A204.1 (cell line): ENCODE results near the gene XRN2.

Experiments
- FAIRE-seq: peaks from 2 replicates; lab custom pipeline; 2012; peaks lifted over from hg19 to GRCh38; lab: Jason Lieb, UNC

The XRN2 gene

GRCh38 chr20:21303061-21303871, at the start of gene XRN2:
XRN2 (plus strand) TSS chr20:21303331; CDS start chr20:21303399, 68 bp downstream.
- no peak for FAIRE-seq

GRCh38 chr20:21257192-21257591, 45.9 kb upstream of the XRN2 start:
- FAIRE-seq: no peak

- no peak for FAIRE-seq
These were observed 44.7 kb upstream of the XRN2 start for GRCh38 chr20:21258411-21258810.

GRCh38 chr20:21259346-21259745, 43.8 kb upstream of the XRN2 start:
- FAIRE-seq: no peak

GRCh38 chr20:21262812-21263211, 40.3 kb upstream of the XRN2 start:
- FAIRE-seq: no peak

- no peak for FAIRE-seq
These were observed 37.6 kb upstream of the XRN2 start for GRCh38 chr20:21265261-21266190.

- FAIRE-seq: no peak
These were observed 37.0 kb upstream of the XRN2 start for GRCh38 chr20:21266191-21266536.

- no peak for FAIRE-seq
These were observed 33.4 kb upstream of the XRN2 start for GRCh38 chr20:21269772-21270171.

- FAIRE-seq: no peak
These were observed 32.3 kb upstream of the XRN2 start for GRCh38 chr20:21270806-21271205.

- FAIRE-seq: no peak
These were observed 30.9 kb upstream of the XRN2 start for GRCh38 chr20:21272279-21272678.

- FAIRE-seq: no peak
These were observed 30.5 kb upstream of the XRN2 start for GRCh38 chr20:21272679-21273078.

GRCh38 chr20:21273755-21274386, 29.3 kb upstream of the XRN2 start:
- FAIRE-seq: no peak

GRCh38 chr20:21278829-21279228, 24.3 kb upstream of the XRN2 start:
- FAIRE-seq: no peak

- no peak for FAIRE-seq
These were observed 23.2 kb upstream of the XRN2 start for GRCh38 chr20:21279706-21280521.

GRCh38 chr20:21280522-21281016, 22.6 kb upstream of the XRN2 start:
- no peak for FAIRE-seq

- FAIRE-seq: no peak
These were observed 16.4 kb upstream of the XRN2 start for GRCh38 chr20:21286775-21287174.

- no peak for FAIRE-seq
These were observed 14.4 kb upstream of the XRN2 start for GRCh38 chr20:21288587-21289370.

- no peak for FAIRE-seq
These were observed 13.5 kb upstream of the XRN2 start for GRCh38 chr20:21289651-21290050.

GRCh38 chr20:21291026-21291425, 12.1 kb upstream of the XRN2 start:
- no peak for FAIRE-seq

GRCh38 chr20:21294755-21295154, 8.4 kb upstream of the XRN2 start:
- no peak for FAIRE-seq
